ENCODE results near the gene GRAMD1A.
"Not testable (repeated sequence)": the region's sequence is repeated elsewhere in the genome, so short reads cannot be mapped to it uniquely, and the experiment has no call there.

GRAMD1A gene

DNA sequence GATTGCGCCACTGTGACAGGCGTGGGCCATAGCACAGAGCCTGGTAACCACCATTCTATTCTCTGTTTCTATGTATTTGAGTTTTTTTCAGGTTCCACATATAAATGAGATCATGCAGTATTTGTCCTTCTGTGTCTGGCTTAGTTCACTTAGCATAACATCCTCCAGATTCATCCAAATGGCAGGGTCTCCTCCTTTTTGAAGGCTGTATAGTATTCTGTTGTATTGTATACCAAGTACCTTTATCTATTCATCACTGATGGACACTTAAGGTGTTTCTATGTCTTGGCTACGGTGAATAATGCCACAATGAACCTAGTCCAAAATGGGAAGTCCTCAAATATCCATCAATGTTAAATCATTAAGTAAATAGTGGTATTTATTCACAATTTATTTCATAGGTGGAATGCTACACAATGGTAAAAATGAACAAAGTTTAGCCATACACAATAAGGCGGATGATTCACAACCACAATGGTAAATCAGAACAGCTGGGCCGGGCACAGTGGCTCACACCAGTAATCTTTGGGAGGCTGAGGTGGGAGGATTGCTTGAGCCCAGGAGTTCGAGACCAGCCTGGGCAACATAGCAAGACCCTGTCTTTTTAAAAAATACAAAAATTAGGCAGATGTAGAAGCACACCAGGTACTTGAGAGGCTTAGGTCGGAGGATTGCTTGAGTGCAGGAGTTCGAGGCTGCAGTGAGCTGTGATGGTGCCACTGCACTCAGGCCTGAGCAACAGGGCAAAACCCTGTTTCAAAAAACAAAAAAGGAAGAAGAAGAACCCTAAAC lies 8.4 kb upstream of the GRAMD1A start:
- H3F3A ChIP-seq (ENCODE audit: low read depth): no peaks in the 10 kb centered on the region
- H3K9me2 ChIP-seq (replicated peaks; ENCODE audit: low read depth, low read length): no peaks in the 10 kb centered on the region
- H3K9me3 ChIP-seq (ENCODE audit: insufficient read depth, low read depth, low read length): no peaks in the 10 kb centered on the region
- H4K20me1 ChIP-seq (ENCODE audit: insufficient read depth, low read length, poor library complexity, severe bottlenecking): no peaks in the 10 kb centered on the region
- no peak overlapping the region for H3K4me2 ChIP-seq (ENCODE audit: low read depth, low read length, poor library complexity, severe bottlenecking)
- H3K9ac ChIP-seq (ENCODE audit: low read depth, low read length, poor library complexity, severe bottlenecking): no peak overlapping the region
- H3K27me3 ChIP-seq (ENCODE audit: insufficient read depth, low read length, poor library complexity, severe bottlenecking): no peaks in the 10 kb centered on the region
- TF ChIP-seq EZH2phosphoT487 (IDR thresholded peaks at IDR 0.05; ENCODE audit: borderline replicate concordance): no peak
- TF ChIP-seq, protein P1, sequence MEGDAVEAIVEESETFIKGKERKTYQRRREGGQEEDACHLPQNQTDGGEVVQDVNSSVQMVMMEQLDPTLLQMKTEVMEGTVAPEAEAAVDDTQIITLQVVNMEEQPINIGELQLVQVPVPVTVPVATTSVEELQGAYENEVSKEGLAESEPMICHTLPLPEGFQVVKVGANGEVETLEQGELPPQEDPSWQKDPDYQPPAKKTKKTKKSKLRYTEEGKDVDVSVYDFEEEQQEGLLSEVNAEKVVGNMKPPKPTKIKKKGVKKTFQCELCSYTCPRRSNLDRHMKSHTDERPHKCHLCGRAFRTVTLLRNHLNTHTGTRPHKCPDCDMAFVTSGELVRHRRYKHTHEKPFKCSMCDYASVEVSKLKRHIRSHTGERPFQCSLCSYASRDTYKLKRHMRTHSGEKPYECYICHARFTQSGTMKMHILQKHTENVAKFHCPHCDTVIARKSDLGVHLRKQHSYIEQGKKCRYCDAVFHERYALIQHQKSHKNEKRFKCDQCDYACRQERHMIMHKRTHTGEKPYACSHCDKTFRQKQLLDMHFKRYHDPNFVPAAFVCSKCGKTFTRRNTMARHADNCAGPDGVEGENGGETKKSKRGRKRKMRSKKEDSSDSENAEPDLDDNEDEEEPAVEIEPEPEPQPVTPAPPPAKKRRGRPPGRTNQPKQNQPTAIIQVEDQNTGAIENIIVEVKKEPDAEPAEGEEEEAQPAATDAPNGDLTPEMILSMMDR (conservative IDR thresholded peaks at IDR 0.05; ENCODE audit: low read length): no peak
- no peak overlapping the region for H2AFZ ChIP-seq (ENCODE audit: low read length)
- H3K79me2 ChIP-seq (ENCODE audit: insufficient read depth, low read length): no peaks in the 10 kb centered on the region
- no peaks in the 10 kb centered on the region for H3K36me3 ChIP-seq (ENCODE audit: insufficient read depth, low read length)
- H3K4me3 ChIP-seq (ENCODE audit: low read length, poor library complexity, severe bottlenecking): no peak overlapping the region
- peaks cover under 1% of the 10 kb centered on the region for H3K4me1 ChIP-seq (ENCODE audit: insufficient read depth, low read length, poor library complexity, severe bottlenecking)

- H3K36me3 ChIP-seq (ENCODE audit: insufficient read depth, low read length); H3K27me3 ChIP-seq (ENCODE audit: insufficient read depth, low read length, poor library complexity, severe bottlenecking); H3K9me2 ChIP-seq (replicated peaks; ENCODE audit: low read depth, low read length); H3K4me2 ChIP-seq (ENCODE audit: low read depth, low read length, poor library complexity, severe bottlenecking); H3K9me3 ChIP-seq (ENCODE audit: insufficient read depth, low read depth, low read length); H3K9ac ChIP-seq (ENCODE audit: low read depth, low read length, poor library complexity, severe bottlenecking); H2AFZ ChIP-seq (ENCODE audit: low read length); H3K4me1 ChIP-seq (ENCODE audit: insufficient read depth, low read length, poor library complexity, severe bottlenecking); H3K79me2 ChIP-seq (ENCODE audit: insufficient read depth, low read length); H3K4me3 ChIP-seq (ENCODE audit: low read length, poor library complexity, severe bottlenecking); H3F3A ChIP-seq (ENCODE audit: low read depth); H4K20me1 ChIP-seq (ENCODE audit: insufficient read depth, low read length, poor library complexity, severe bottlenecking): not testable (repeated sequence)
Measured at GRCh38 chr19:34992582-34992981, 7.5 kb upstream of the GRAMD1A start.

DNA sequence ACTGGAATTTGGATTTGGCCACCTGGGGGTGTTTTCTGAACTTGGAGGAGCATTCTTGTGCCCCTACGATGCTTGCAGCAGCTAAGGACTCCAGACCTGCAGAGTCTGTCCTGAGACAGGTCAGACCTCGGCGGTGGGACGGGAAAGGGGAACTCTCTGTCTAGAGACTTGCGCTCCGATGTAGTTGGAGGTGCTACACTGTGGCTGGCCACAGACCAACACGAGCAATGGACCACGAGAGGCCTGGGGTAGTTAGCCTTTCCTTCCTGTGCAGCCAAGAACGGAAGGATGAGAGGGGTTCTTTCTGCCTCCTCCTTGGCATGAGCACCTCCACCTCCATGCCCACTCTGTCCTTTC lies 5.9 kb upstream of the GRAMD1A start:
- no peak overlapping the region for H3K4me2 ChIP-seq (ENCODE audit: low read depth, low read length, poor library complexity, severe bottlenecking)
- H3K27me3 ChIP-seq (ENCODE audit: insufficient read depth, low read length, poor library complexity, severe bottlenecking): no peaks in the 10 kb centered on the region
- H3K9ac ChIP-seq (ENCODE audit: low read depth, low read length, poor library complexity, severe bottlenecking): no peak overlapping the region
- H2AFZ ChIP-seq (ENCODE audit: low read length): no peak overlapping the region
- TF ChIP-seq, protein P1 (conservative IDR thresholded peaks at IDR 0.05; ENCODE audit: low read length): no peak
- no peak for TF ChIP-seq EZH2phosphoT487 (IDR thresholded peaks at IDR 0.05; ENCODE audit: borderline replicate concordance)
- H3K9me2 ChIP-seq (replicated peaks; ENCODE audit: low read depth, low read length): no peaks in the 10 kb centered on the region
- no peaks in the 10 kb centered on the region for H3K36me3 ChIP-seq (ENCODE audit: insufficient read depth, low read length)
- peaks cover 14% of the 10 kb centered on the region for H3K4me1 ChIP-seq (ENCODE audit: insufficient read depth, low read length, poor library complexity, severe bottlenecking)
- H3K79me2 ChIP-seq (ENCODE audit: insufficient read depth, low read length): peaks cover 3% of the 10 kb centered on the region; the same call in 1 of the 2 replicates
- no peaks in the 10 kb centered on the region for H3F3A ChIP-seq (ENCODE audit: low read depth)
- H4K20me1 ChIP-seq (ENCODE audit: insufficient read depth, low read length, poor library complexity, severe bottlenecking): no peaks in the 10 kb centered on the region
- no peaks in the 10 kb centered on the region for H3K9me3 ChIP-seq (ENCODE audit: insufficient read depth, low read depth, low read length)
- H3K4me3 ChIP-seq (ENCODE audit: low read length, poor library complexity, severe bottlenecking): no peak overlapping the region
